Left ventricle myocardium inferior (tissue), 1 donor: Measurements from ENCODE around the gene EIF3M. TPM values are rescaled to one million over a fixed set of nuclear protein-coding genes. Genes with fewer than 3 reads are reported as not detected.

Experiments used
- DNase-seq: peaks from one replicate; pipeline ENCODE4 v3.0.0-alpha.2; 2020
- H3K27ac ChIP-seq: fragments of 200-600 bp; replicated peaks from 2 replicates; pipeline ENCODE4 v1.8.0; 2021
- H3K27me3 ChIP-seq: fragments of 200-600 bp; 2 replicates; pipeline ENCODE4 v1.8.0; 2021; ENCODE audit warnings: low read depth
- H3K36me3 ChIP-seq: fragments of 200-600 bp; 2 replicates; pipeline ENCODE4 v1.8.0; 2021
- H3K4me1 ChIP-seq: fragments of 200-600 bp; 2 replicates; pipeline ENCODE4 v1.8.0; 2021
- H3K4me3 ChIP-seq: fragments of 200-600 bp; 2 replicates; pipeline ENCODE4 v1.8.0; 2021; ENCODE audit warnings: mild to moderate bottlenecking, moderate library complexity
- H3K9me3 ChIP-seq: fragments of 200-600 bp; replicated peaks from 2 replicates; pipeline ENCODE4 v1.8.0; 2021
- CTCF ChIP-seq: fragments of 200-600 bp; IDR thresholded peaks from 2 replicates; pipeline ENCODE4 v1.8.0; 2021; ENCODE audit warnings: antibody characterized with exemption, mild to moderate bottlenecking, borderline replicate concordance
- intact Hi-C: fragments of 100-400 bp; cut with micrococcal nuclease; formaldehyde crosslinking; loops from one replicate; pipeline ENCODE4 v1.11.0; 2022
- total RNA-seq: library from RNA; stranded (reverse); fragmentation: NEBNext Ultra II Directional; extraction: Animal tissue kit (Norgen Biotek cat#: 25700); gene quantifications from one replicate; pipeline ENCODE4 v1.2.1, GENCODE V29; 2021
- donor health status: DM: no; HTN: yes; CAD: no; lungs with severe emphysema.

The EIF3M gene
- total RNA-seq, 1 donor from 2014 or later, result 153 TPM

- intact Hi-C loops, result no loop called here
- H3K27me3 ChIP-seq, result no peaks in the 10 kb centered on the region
- no peaks in the 10 kb centered on the region for H3K36me3 ChIP-seq
- no peaks in the 10 kb centered on the region for H3K9me3 ChIP-seq
- no peak overlapping the region for H3K4me3 ChIP-seq
- no peak for TF ChIP-seq CTCF
- H3K4me1 ChIP-seq, result peaks cover 4% of the 10 kb centered on the region
- DNase-seq, result no peak
- no peak overlapping the region for H3K27ac ChIP-seq
Measured at GRCh38 chr11:32555895-32556294, 27.7 kb upstream of the EIF3M start.

DNA sequence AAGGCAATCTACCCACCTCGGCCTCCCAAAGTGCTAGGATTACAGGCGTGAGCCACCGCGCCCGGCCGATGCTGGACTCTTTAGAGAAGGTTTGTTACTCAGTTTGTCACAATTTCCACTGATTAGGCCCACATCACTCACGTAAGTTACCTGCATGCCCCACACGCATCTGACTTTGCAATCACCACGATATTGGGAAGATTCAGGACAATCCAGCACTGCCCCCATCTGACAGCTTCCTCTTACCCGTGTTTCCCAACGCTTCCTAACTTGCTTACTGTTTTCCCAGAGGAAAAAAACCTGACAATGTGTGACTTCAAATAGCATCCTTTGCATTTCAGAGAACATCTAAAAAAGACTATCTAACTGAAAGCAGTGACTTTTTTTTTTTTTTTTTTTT lies 21.8 kb upstream of the EIF3M start:
- H3K27me3 ChIP-seq, result no peaks in the 10 kb centered on the region
- DNase-seq, result no peak
- no peaks in the 10 kb centered on the region for H3K4me1 ChIP-seq
- H3K9me3 ChIP-seq, result no peaks in the 10 kb centered on the region
- no peak overlapping the region for H3K27ac ChIP-seq
- intact Hi-C loops, result no loop called here
- no peaks in the 10 kb centered on the region for H3K36me3 ChIP-seq
- no peak overlapping the region for H3K4me3 ChIP-seq
- peak; percentile 34 for TF ChIP-seq CTCF

- TF ChIP-seq CTCF, result no peak
Measured at GRCh38 chr11:32562839-32563599, 20.6 kb upstream of the EIF3M start.

DNA sequence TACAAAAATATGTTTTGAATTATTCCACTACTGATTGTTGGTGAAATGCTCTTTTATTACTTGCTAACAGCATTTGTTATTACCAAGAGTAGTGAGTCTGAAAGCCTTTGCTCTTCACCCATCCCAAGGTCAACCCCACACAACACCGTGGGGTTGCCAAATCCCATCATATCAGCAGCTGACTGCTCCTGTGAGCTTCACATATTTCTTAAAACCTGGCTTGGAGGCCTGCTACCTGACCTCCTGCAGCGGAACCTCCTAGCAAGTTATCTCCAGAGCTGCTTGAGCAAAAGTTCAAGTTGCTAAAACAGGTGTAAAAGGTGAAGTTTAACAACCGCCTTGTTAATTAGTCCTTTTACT lies 20.1 kb upstream of the EIF3M start:
- no peak for DNase-seq
- no peaks in the 10 kb centered on the region for H3K36me3 ChIP-seq
- H3K27me3 ChIP-seq, result no peaks in the 10 kb centered on the region
- H3K9me3 ChIP-seq, result no peaks in the 10 kb centered on the region
- H3K4me1 ChIP-seq, result no peaks in the 10 kb centered on the region
- H3K4me3 ChIP-seq, result no peak overlapping the region
- no peak for TF ChIP-seq CTCF
- intact Hi-C loops, result no loop called here
- no peak overlapping the region for H3K27ac ChIP-seq

More at GRCh38 chr11:32562839-32563599, 20.6 kb upstream of the EIF3M start:
- Histone ChIP-seq H3K27ac (no peak overlapping the region), H3K9me3 (no peaks in the 10 kb centered on the region), H3K4me3 (no peak overlapping the region), H3K36me3 (no peaks in the 10 kb centered on the region), H3K27me3 (no peaks in the 10 kb centered on the region), H3K4me1 (no peaks in the 10 kb centered on the region)
- DNase-seq, result no peak
- intact Hi-C loops, result no loop called here

DNA sequence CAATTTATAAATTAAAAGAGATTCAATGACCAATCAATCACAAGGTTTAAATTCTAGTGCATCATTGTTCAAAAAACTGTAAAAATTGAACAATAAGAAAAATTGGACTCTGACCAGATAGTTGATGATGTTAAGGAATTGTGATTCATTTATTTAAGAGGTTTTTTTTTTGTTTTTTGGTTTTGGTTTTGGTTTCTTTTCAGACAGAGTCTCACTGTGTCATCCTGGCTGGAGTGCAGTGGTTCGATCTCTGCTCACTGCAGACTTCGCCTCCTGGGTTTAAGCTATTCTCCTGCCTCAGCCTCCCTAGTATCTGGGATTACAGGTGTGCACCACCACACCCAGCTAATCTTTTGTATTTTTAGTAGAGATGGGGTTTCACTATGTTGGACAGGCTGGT lies 17.1 kb upstream of the EIF3M start:
- H3K27me3 ChIP-seq, result peaks cover 7% of the 10 kb centered on the region
- H3K36me3 ChIP-seq, result no peaks in the 10 kb centered on the region
- H3K4me1 ChIP-seq, result no peaks in the 10 kb centered on the region
- DNase-seq, result no peak
- intact Hi-C loops, result no loop called here
- H3K9me3 ChIP-seq, result no peaks in the 10 kb centered on the region
- TF ChIP-seq CTCF, result no peak
- no peak overlapping the region for H3K4me3 ChIP-seq
- no peak overlapping the region for H3K27ac ChIP-seq
